Rectal smooth muscle tissue (tissue), 1 donor: ENCODE results near the gene COX7B2.

ENCODE experiments used
- H3K27ac ChIP-seq: one replicate; pipeline ENCODE4 v1.7.0; 2013; ENCODE audit warnings: low read depth, low read length, inconsistent platforms
- H3K27me3 ChIP-seq: one replicate; pipeline ENCODE4 v1.7.0; 2013; ENCODE audit warnings: low read length; ENCODE audit not compliant: control insufficient read depth, insufficient read depth
- H3K36me3 ChIP-seq: one replicate; pipeline ENCODE4 v1.7.0; 2013; ENCODE audit warnings: low read length; ENCODE audit not compliant: control insufficient read depth, insufficient read depth
- H3K4me1 ChIP-seq: one replicate; pipeline ENCODE4 v1.7.0; 2013; ENCODE audit warnings: low read length; ENCODE audit not compliant: control insufficient read depth, insufficient read depth
- H3K4me3 ChIP-seq: one replicate; pipeline ENCODE4 v1.7.0; 2013; ENCODE audit warnings: low read length
- H3K9ac ChIP-seq: one replicate; pipeline ENCODE4 v1.7.0; 2013; ENCODE audit warnings: low read length

The COX7B2 gene

GRCh38 chr4:46934726-46935125, 25.7 kb upstream of the COX7B2 start:
- no peak overlapping the region for H3K4me3 ChIP-seq
- H3K4me1 ChIP-seq = no peaks in the 10 kb centered on the region
- H3K36me3 ChIP-seq = no peaks in the 10 kb centered on the region
- H3K9ac ChIP-seq = no peak overlapping the region
- no peak overlapping the region for H3K27ac ChIP-seq
- H3K27me3 ChIP-seq = no peaks in the 10 kb centered on the region

DNA sequence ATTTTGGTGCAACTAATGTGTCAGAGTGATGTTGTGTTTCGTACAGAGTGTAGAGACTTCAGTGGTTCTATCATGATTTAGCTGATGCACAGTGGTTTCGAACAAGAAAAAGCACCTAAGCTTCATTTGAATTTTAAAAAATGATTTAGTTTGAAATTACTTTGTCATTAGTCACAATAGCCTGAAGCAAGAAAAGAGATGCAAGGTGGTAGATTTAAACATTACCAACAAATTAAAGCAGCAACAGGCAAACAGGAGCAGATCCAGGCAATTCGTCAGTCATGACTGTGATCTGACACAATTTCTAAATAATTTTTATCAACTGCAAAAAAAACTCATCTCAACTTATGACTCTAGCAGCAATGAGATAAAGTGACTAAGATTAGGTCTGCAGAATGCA, 24.6 kb upstream of the COX7B2 start:
- Histone ChIP-seq H3K4me3 (no peak overlapping the region), H3K27me3 (no peaks in the 10 kb centered on the region), H3K27ac (no peak overlapping the region), H3K36me3 (no peaks in the 10 kb centered on the region), H3K4me1 (no peaks in the 10 kb centered on the region), H3K9ac (no peak overlapping the region)

- H3K36me3 ChIP-seq = no peaks in the 10 kb centered on the region
- no peak overlapping the region for H3K4me3 ChIP-seq
- no peaks in the 10 kb centered on the region for H3K4me1 ChIP-seq
- no peak overlapping the region for H3K9ac ChIP-seq
- no peaks in the 10 kb centered on the region for H3K27me3 ChIP-seq
- no peak overlapping the region for H3K27ac ChIP-seq
These were observed 22.9 kb upstream of the COX7B2 start for GRCh38 chr4:46931981-46932380.

GRCh38 chr4:46930891-46931290, 21.8 kb upstream of the COX7B2 start:
- no peaks in the 10 kb centered on the region for H3K27me3 ChIP-seq
- no peak overlapping the region for H3K27ac ChIP-seq
- H3K36me3 ChIP-seq = no peaks in the 10 kb centered on the region
- H3K9ac ChIP-seq = no peak overlapping the region
- no peak overlapping the region for H3K4me3 ChIP-seq
- H3K4me1 ChIP-seq = no peaks in the 10 kb centered on the region

DNA sequence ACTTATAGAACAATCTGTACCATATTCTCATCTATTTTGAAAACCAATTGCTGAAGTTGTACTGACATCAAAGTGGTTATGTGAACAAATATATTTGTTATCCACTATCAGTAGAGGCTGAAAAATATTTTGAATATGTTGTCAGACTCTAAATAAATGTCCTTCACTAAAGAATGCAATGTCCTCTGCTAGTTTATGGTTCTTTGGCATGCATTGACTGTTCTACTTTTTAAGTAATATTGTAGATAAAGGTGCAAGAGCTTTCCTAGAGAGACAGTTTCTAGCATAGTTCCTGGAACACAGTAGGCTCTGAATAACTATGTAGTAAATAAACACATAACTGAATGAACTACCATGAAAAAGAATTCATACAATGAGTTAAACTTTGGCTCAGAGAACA, 18.2 kb upstream of the COX7B2 start:
- H3K27ac ChIP-seq = no peak overlapping the region
- no peaks in the 10 kb centered on the region for H3K4me1 ChIP-seq
- no peaks in the 10 kb centered on the region for H3K36me3 ChIP-seq
- no peak overlapping the region for H3K4me3 ChIP-seq
- no peak overlapping the region for H3K9ac ChIP-seq
- H3K27me3 ChIP-seq = no peaks in the 10 kb centered on the region

DNA sequence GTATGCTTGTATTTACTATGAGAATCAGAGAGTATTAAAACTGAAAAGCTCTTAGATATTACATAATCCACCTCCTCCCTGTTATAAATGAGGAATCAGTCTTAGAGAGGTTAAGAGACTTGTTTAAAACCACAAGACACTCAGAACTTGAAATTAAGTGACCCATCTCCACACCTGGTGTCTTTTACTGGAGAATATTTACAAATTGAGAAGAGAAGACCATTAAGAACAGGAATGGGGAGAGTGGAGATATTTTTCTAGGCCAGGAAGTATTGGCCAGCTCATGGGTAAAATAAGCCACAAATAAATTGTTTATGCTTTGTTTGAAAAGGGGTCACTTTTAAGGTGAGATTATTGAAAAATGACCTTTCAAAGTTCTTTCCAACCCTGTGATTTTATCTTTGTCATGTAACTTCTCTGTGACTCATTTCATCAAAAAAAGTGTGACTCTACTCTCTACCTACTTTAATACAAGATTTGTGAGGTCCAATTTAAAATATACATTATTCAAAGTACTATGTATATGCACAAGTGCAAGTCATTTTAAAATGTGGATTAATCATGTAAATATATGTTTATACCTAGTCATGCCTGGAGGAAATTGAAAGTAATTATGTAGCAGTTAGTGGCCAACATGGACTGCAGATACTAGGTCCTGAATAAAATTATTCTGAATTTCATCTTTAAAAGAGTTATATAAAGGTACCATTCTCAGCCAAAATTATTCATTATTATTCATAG, 15.9 kb upstream of the COX7B2 start:
- no peaks in the 10 kb centered on the region for H3K4me1 ChIP-seq
- no peak overlapping the region for H3K27ac ChIP-seq
- H3K36me3 ChIP-seq = no peaks in the 10 kb centered on the region
- no peak overlapping the region for H3K4me3 ChIP-seq
- H3K27me3 ChIP-seq = no peaks in the 10 kb centered on the region
- no peak overlapping the region for H3K9ac ChIP-seq

DNA sequence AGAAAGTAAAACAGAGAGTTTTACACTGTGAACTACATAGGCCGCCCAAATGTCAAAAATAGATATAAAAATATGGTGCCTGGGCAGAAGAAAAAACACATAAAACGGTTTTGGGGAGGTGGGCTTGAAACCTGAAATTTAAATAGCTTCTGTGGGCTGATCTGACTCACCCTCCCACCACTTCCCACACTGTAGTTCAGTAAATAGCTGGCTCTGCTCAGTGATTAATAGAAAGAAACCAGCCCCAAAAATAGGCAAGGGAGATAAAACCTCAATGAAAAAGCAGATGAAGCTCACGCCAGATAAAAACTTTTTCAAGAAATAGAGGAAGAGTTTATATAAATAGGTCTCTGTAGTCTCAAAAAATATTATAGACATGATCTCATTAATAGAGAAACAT, 13.2 kb upstream of the COX7B2 start:
- H3K27ac ChIP-seq = no peak overlapping the region
- H3K4me1 ChIP-seq = no peaks in the 10 kb centered on the region
- H3K27me3 ChIP-seq = no peaks in the 10 kb centered on the region
- no peaks in the 10 kb centered on the region for H3K36me3 ChIP-seq
- H3K4me3 ChIP-seq = no peak overlapping the region
- no peak overlapping the region for H3K9ac ChIP-seq

DNA sequence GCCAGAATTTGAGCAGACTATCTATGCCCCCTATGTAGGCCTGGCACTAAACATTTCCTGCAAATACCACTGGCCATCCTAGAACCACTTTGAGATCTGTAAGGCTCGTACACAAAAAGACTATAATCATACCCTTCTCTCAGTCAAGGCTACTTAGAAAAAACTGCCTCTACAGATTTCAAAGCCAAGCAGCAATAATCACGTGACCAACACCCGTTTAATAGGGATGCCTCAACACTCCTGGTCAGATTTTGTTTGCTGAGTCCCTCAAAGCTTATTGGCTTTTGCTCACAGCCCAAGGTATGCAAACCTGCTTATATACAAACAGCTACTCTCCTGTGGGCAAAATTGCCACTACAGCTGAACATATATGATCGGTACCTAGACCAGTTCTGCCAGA, 897 bp downstream of the COX7B2 start:
- H3K27ac ChIP-seq = no peak overlapping the region
- H3K27me3 ChIP-seq = no peaks in the 10 kb centered on the region
- H3K4me3 ChIP-seq = no peak overlapping the region
- no peaks in the 10 kb centered on the region for H3K36me3 ChIP-seq
- H3K4me1 ChIP-seq = no peaks in the 10 kb centered on the region
- H3K9ac ChIP-seq = no peak overlapping the region

DNA sequence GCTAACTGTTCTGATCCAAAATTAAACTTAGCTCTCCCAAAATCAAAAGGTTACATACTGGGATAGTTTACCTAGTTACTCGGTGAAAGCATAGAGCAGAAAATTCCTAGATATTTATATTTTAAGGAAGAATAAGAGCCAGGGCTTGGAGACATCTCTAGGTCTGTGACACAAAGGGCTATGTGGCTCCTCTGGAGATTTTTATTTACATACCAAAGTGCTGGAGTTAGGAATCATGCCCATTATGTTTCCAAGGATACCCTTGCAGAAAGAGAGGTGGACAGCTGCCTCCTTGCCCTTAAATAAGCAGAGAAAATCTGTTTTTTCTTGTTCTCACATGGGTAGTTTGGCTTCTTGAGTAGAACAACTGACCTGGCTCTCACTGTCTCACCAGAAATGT, 9.0 kb downstream of the COX7B2 start:
- Histone ChIP-seq H3K9ac (no peak overlapping the region), H3K4me3 (no peak overlapping the region), H3K27me3 (no peaks in the 10 kb centered on the region), H3K36me3 (no peaks in the 10 kb centered on the region), H3K4me1 (no peaks in the 10 kb centered on the region), H3K27ac (no peak overlapping the region)

DNA sequence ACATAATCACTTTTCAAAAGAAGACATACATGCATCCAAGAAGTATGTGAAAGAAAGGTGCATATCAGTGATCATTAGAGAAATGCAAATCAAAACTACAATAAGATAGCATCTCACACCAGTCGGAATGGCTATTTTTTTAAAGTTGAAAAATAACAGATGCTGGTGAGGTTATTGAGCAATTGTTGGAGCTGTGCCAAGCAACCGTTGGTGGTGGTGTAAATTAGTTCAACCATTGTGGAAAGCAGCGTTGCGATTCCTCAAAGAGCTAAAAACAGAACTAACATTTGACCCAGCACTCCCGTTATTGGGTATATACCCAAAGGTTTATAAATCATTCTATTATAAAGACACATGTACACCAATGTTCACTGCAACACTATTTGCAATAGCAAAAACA, 14.2 kb downstream of the COX7B2 start:
- Histone ChIP-seq H3K27ac (no peak overlapping the region), H3K27me3 (no peaks in the 10 kb centered on the region), H3K4me3 (no peak overlapping the region), H3K4me1 (no peaks in the 10 kb centered on the region), H3K36me3 (no peaks in the 10 kb centered on the region), H3K9ac (no peak overlapping the region)

DNA sequence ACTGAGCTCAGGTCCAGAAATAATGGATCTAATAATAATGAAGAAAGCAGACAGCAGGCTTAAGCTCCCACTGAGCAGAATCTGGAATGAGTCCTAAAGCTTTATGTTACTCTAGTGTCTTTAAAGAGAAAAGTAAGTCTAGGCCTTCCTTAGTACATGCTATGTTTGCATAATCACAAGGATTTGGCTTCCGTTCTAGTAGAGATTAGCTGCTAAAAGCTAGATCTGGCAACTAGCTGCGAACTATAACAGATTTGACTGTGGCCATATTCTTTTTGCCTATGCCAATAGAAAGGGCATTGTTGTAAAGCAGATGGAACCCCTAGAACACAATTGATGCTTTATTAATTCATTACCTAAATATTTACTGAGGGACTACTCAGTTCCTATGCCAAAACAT, 19.0 kb downstream of the COX7B2 start:
- Histone ChIP-seq H3K36me3 (no peaks in the 10 kb centered on the region), H3K9ac (no peak overlapping the region), H3K4me1 (no peaks in the 10 kb centered on the region), H3K27me3 (no peaks in the 10 kb centered on the region), H3K4me3 (no peak overlapping the region), H3K27ac (no peak overlapping the region)

DNA sequence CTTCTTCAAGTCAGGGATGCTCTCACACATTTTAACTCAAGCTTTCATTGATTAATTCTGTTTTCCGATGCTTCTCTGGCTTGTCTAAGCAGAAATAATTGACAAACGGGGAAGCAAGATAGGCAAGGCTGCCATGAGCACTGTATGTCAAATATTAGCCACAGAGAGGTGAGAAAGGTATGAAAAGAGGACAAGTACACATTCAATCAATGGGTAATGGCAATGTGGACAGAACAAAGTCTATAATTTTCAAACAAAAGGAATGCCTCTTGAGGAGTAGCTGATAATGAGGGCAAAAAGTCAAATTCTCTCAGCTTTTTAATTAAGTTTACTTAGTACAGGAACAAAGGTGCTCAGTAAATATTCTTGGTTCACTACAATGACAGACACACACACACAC, 19.6 kb downstream of the COX7B2 start:
- Histone ChIP-seq H3K27me3 (no peaks in the 10 kb centered on the region), H3K27ac (no peak overlapping the region), H3K9ac (no peak overlapping the region), H3K4me1 (no peaks in the 10 kb centered on the region), H3K4me3 (no peak overlapping the region), H3K36me3 (no peaks in the 10 kb centered on the region)

DNA sequence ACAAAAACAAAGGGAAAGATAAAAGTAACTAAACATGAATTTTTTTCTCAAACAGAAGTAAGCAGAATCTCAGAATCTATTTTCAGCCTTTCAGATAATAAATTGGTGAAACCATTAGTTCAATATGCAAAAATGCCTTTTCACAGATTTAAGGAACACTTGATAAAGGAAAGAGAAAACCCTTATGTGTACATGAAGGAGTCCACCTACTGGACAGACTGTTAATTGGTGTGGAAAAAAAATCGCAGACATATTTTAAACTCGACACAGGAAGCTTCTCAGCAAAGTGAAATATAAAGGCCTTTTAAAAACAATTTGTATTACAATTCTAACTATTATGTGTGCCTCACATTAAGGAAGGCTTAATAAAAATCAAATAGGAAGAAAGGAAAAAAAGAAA, 22.3 kb downstream of the COX7B2 start:
- Histone ChIP-seq H3K4me3 (no peak overlapping the region), H3K4me1 (no peaks in the 10 kb centered on the region), H3K27me3 (no peaks in the 10 kb centered on the region), H3K36me3 (no peaks in the 10 kb centered on the region), H3K9ac (no peak overlapping the region), H3K27ac (no peak overlapping the region)
